Cerebellar cortex (tissue), 1 donor: ENCODE results near the gene EIF1AD.
"Not testable (repeated sequence)": the region's sequence is repeated elsewhere in the genome, so short reads cannot be mapped to it uniquely, and the experiment has no call there.

Source experiments
- DNase-seq: peaks from one replicate; pipeline ENCODE4 v3.0.0-alpha.2; 2015; ENCODE audit warnings: low spot score

Gene EIF1AD

GRCh38 chr11:66022401-66023185 lies 20.6 kb upstream of the EIF1AD start:
- peak; percentile 62 for DNase-seq

- DNase-seq, result no peak
Observed at GRCh38 chr11:66020618-66021357, 18.8 kb upstream of the EIF1AD start.

GRCh38 chr11:66020212-66020611 lies 18.3 kb upstream of the EIF1AD start:
- no peak for DNase-seq

GRCh38 chr11:66017321-66017720 lies 15.4 kb upstream of the EIF1AD start:
- no peak for DNase-seq

GRCh38 chr11:66016793-66017177 lies 14.8 kb upstream of the EIF1AD start:
- no peak for DNase-seq

GRCh38 chr11:66015936-66016792 lies 14.2 kb upstream of the EIF1AD start:
- no peak for DNase-seq

- DNase-seq, result peak; percentile 46
Observed at GRCh38 chr11:66015454-66015881, 13.5 kb upstream of the EIF1AD start.

- no peak for DNase-seq
Observed at GRCh38 chr11:66014804-66015453, 13.0 kb upstream of the EIF1AD start.

GRCh38 chr11:66013762-66014100 lies 11.8 kb upstream of the EIF1AD start:
- DNase-seq, result no peak

GRCh38 chr11:66012946-66013761 lies 11.2 kb upstream of the EIF1AD start:
- no peak for DNase-seq

- no peak for DNase-seq
Observed at GRCh38 chr11:66012371-66012945, 10.5 kb upstream of the EIF1AD start.

- DNase-seq, result no peak
Observed at GRCh38 chr11:66011785-66012303, 9.9 kb upstream of the EIF1AD start, which contains the start of gene CST6. Gene CST6, plus strand, starts transcription at chr11:66012008. Its CDS starts 37 bp downstream, at chr11:66012045.

GRCh38 chr11:66011239-66011784 lies 9.4 kb upstream of the EIF1AD start:
- no peak for DNase-seq

- DNase-seq, result not testable (repeated sequence)
Observed at GRCh38 chr11:66010036-66010435, 8.1 kb upstream of the EIF1AD start.

GRCh38 chr11:66008468-66009101 lies 6.6 kb upstream of the EIF1AD start:
- no peak for DNase-seq

GRCh38 chr11:66008095-66008467 lies 6.1 kb upstream of the EIF1AD start:
- no peak for DNase-seq

GRCh38 chr11:66007201-66007634 lies 5.3 kb upstream of the EIF1AD start:
- DNase-seq, result no peak

GRCh38 chr11:66006891-66007176 lies 4.9 kb upstream of the EIF1AD start:
- no peak for DNase-seq

GRCh38 chr11:66006134-66006890 lies 4.4 kb upstream of the EIF1AD start:
- DNase-seq, result no peak
